ENCODE measurements around the gene CDYL2.

- TF ChIP-seq, protein P1, sequence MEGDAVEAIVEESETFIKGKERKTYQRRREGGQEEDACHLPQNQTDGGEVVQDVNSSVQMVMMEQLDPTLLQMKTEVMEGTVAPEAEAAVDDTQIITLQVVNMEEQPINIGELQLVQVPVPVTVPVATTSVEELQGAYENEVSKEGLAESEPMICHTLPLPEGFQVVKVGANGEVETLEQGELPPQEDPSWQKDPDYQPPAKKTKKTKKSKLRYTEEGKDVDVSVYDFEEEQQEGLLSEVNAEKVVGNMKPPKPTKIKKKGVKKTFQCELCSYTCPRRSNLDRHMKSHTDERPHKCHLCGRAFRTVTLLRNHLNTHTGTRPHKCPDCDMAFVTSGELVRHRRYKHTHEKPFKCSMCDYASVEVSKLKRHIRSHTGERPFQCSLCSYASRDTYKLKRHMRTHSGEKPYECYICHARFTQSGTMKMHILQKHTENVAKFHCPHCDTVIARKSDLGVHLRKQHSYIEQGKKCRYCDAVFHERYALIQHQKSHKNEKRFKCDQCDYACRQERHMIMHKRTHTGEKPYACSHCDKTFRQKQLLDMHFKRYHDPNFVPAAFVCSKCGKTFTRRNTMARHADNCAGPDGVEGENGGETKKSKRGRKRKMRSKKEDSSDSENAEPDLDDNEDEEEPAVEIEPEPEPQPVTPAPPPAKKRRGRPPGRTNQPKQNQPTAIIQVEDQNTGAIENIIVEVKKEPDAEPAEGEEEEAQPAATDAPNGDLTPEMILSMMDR (IDR thresholded peaks at IDR 0.05), result no peak
- no peak for TF ChIP-seq POLR2A (IDR thresholded peaks at IDR 0.05)
Observed at GRCh38 chr16:80687606-80688005, 116.8 kb downstream of the CDYL2 start.
